ENCODE results near the gene KLHDC4. TPM values are rescaled to one million over a fixed set of nuclear protein-coding genes. Genes with fewer than 3 reads are reported as not detected.

Gene KLHDC4
- total RNA-seq, 4 donors from 2014 or later: 39.4 to 125 (median 63.6) TPM

DNA sequence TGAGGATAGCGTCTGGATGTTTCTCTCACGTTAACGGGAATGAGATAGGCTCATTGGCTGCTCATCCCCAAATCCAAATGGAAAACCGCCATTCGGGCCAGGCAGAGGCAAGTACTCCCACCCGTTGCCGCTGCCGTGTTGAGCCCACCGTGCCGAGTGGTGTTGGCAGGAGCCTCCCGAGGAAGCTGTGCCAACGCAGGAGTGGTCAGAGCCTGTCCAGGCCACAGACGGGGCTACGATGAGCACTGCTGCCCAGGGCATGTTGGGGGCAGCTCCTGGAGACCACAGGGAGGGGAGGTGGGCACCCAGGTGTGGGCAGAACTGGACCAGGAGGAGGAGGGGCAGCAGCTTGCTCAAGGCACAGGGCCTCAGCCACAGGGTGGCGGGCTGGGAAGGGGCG, 72.0 kb downstream of the KLHDC4 start:
- Histone ChIP-seq H3K27ac (no peak overlapping the region), H3K9me3 (no peaks in the 10 kb centered on the region), H3K36me3 (peaks cover 0 to 10% (median 0%) of the 10 kb centered on the region in 3 donors), H3K4me3 (no peak overlapping the region), H3K4me1 (peaks cover 0 to 9% (median 0%) of the 10 kb centered on the region in 4 donors), H3K27me3 (no peaks in the 10 kb centered on the region)
- TF ChIP-seq, protein P1, sequence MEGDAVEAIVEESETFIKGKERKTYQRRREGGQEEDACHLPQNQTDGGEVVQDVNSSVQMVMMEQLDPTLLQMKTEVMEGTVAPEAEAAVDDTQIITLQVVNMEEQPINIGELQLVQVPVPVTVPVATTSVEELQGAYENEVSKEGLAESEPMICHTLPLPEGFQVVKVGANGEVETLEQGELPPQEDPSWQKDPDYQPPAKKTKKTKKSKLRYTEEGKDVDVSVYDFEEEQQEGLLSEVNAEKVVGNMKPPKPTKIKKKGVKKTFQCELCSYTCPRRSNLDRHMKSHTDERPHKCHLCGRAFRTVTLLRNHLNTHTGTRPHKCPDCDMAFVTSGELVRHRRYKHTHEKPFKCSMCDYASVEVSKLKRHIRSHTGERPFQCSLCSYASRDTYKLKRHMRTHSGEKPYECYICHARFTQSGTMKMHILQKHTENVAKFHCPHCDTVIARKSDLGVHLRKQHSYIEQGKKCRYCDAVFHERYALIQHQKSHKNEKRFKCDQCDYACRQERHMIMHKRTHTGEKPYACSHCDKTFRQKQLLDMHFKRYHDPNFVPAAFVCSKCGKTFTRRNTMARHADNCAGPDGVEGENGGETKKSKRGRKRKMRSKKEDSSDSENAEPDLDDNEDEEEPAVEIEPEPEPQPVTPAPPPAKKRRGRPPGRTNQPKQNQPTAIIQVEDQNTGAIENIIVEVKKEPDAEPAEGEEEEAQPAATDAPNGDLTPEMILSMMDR (IDR thresholded peaks at IDR 0.05): no peak
- no peak for TF ChIP-seq POLR2A (IDR thresholded peaks at IDR 0.05)
- DNase-seq: no peak

DNA sequence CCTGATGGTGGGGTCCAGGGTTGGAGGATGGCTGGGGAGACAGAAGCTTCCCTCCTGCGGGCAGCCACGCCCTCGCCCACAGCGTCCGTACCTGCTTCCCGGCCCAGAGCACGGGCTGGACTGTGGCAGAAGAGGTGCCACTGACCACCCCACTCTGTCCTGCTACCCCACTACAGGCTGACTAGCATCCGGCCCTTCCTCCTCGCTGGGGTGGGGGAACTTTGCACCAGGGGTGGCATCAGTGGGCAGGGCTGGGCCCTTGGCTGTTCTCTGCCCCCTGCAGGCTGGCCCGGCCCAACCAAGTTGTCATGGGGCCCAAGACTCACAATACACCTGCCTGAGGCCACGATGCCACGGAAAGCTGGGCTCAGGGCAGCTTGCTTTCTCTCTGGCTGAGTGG, 73.0 kb downstream of the KLHDC4 start:
- H3K4me3 ChIP-seq: no peak overlapping the region
- DNase-seq: no peak
- no peak for TF ChIP-seq POLR2A (IDR thresholded peaks at IDR 0.05)
- TF ChIP-seq, protein P1 (IDR thresholded peaks at IDR 0.05): no peak
- no peaks in the 10 kb centered on the region for H3K4me1 ChIP-seq
- no peaks in the 10 kb centered on the region for H3K9me3 ChIP-seq
- H3K27me3 ChIP-seq: no peaks in the 10 kb centered on the region
- no peak overlapping the region for H3K27ac ChIP-seq
- peaks cover 0 to 10% (median 0%) of the 10 kb centered on the region in 3 donors for H3K36me3 ChIP-seq

DNA sequence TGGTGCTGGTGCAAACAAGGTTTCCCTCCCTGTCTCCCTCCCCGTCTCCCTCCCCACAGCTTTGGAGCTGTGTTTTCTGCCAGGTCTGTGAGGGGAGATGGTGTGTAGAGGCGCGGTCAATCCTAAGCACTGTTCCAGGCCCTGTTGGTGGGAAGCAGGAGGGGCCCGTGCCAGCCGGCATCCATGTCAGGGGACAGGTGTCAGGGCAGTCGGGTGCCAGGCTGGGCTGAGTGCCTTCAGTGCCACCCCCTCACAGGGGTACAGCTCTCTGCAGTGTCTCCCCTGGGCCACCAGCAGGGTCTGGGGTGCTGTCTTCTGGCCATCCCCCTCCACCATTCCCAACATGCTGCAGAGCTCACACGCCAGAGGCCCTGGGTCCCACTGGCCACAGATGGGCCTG, 73.6 kb downstream of the KLHDC4 start:
- Histone ChIP-seq H3K27ac (no peak overlapping the region), H3K4me3 (no peak overlapping the region), H3K9me3 (no peaks in the 10 kb centered on the region), H3K27me3 (no peaks in the 10 kb centered on the region), H3K36me3 (peaks cover 0 to 10% (median 0%) of the 10 kb centered on the region in 3 donors), H3K4me1 (no peaks in the 10 kb centered on the region)
- TF ChIP-seq POLR2A (IDR thresholded peaks at IDR 0.05): no peak
- TF ChIP-seq, protein P1 (IDR thresholded peaks at IDR 0.05): no peak
- DNase-seq: no peak

DNA sequence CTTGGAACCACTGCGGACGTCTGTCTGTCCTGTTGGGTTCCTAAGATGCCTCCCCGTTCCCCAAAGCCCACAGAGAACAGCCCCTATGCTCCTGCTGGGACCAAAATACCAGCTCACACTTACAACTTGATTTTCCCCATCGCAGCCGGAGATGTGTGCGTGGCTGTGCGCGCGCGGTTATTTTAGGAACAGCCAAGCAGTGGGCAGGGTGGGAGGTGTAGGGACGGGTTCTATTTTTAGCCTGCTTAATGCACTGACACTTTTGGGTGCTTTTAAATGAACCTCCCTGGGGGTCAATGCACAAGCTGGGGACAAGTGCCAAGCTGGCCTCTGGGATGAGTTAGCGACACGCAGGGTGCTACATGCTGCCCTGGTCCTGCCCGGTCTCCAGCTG, 74.1 kb downstream of the KLHDC4 start:
- DNase-seq: no peak
- Histone ChIP-seq H3K9me3 (no peaks in the 10 kb centered on the region), H3K36me3 (peaks cover 0 to 10% (median 0%) of the 10 kb centered on the region in 3 donors), H3K27me3 (no peaks in the 10 kb centered on the region), H3K27ac (no peak overlapping the region), H3K4me3 (no peak overlapping the region), H3K4me1 (no peaks in the 10 kb centered on the region)
- no peak for TF ChIP-seq POLR2A (IDR thresholded peaks at IDR 0.05)
- TF ChIP-seq, protein P1 (IDR thresholded peaks at IDR 0.05): no peak

DNA sequence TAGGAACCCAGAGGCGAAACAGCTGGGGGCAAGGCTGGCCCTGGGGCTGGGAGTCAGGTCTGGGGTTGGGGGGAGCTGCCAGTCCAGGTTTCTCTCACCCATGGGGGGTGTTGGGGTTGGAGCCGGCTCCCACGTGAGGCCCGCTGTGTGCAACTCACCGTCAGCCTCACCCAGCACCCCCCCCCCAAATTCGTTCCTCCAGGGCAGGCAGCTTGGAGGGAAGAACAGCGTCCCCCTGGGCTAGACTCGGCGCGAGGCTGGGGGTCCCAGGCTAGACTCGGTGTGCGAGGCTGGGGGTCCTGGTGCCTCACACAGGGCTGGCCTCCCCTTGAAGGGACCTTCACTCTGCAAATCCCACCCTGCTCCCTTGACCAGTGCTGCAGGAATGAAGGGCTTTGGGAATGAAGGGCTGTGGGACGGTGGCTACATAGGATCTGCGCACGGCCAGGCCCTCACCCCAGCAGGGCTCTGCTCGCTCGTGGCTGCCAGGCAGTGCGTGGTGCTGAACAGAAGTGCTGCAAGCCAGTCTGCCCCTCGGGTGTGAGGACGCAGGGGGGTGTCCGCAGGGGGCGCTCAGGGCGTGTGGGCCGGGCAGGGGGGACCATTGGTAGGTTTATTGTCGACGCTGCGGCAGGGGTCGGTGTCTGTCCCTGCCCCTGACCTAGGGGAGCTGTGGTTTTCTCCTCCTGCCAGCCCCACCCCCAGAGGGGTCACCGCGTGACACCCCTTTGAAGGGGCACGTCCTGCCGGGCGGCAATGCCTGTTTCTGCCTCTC, 74.7 kb downstream of the KLHDC4 start:
- H3K4me1 ChIP-seq: no peaks in the 10 kb centered on the region
- H3K27ac ChIP-seq: no peak overlapping the region
- H3K27me3 ChIP-seq: no peaks in the 10 kb centered on the region
- peaks cover 0 to 7% (median 0%) of the 10 kb centered on the region in 3 donors for H3K36me3 ChIP-seq
- TF ChIP-seq, protein P1 (IDR thresholded peaks at IDR 0.05): no peak
- no peak for TF ChIP-seq POLR2A (IDR thresholded peaks at IDR 0.05)
- no peak for DNase-seq
- H3K4me3 ChIP-seq: no peak overlapping the region
- no peaks in the 10 kb centered on the region for H3K9me3 ChIP-seq
